HG02610 (cell line): ENCODE results near the gene KLHL34.

Experiments used
- ATAC-seq: cut with Tn5 transposase; IDR thresholded peaks from one replicate; pipeline ENCODE4 v1.9.1; 2021; ENCODE audit warnings: mild to moderate bottlenecking, moderate library complexity; ENCODE audit not compliant: unreplicated experiment

Gene KLHL34

DNA sequence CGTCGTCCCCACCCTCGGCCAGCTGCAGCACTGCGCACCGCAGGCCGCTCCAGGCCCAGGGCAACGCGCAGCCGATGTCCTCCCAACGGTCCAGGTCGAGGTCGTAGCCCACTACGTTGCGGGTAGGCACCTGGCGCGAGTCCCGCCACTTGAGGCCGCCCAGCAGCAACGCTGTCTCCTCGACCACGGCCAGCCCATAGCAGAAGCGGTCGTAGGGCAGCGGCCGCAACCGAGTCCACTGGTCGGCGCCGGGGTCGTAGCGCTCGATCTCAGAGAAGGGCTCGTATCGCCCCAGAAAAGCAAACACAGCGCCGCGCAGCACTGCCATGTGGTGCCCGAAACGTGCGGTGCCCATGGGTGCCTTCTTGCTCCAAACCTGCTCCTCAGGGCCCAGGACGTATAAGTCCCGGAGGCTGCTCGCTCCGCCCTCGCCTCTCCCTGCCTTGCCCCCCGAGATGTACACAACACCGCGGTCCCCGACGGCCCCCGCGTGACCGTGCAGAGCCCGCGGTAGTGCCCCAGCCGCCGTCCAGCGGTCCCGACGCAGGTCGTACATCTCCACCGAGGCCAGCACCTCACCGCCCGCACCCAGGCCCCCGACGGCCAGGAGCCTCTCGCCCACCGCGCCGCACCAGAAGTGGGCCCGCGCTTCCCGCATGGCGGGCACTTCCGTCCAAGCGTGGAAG, 2.1 kb downstream of the KLHL34 start:
- no peak for ATAC-seq

DNA sequence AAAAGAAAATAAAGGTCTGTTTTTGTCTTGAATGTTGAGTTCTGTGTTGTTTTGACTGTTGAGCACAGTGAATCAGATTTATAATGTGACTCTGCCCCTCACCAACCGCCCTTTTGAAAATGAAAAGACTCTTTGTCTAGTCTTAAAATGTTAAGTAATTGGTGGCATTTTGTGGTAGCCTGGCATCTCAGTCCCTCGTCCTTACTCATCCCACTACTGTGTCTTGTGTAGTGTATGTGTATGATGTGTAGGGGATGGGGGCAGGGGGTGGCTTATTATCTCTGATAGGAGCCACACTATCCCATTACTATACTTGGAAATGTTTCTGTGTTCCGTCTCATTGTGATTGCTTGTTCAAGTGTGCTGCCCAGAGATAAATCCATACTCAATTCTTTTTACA, 12.2 kb downstream of the KLHL34 start:
- ATAC-seq: no peak

- ATAC-seq: no peak
These were observed 12.7 kb downstream of the KLHL34 start for GRCh38 chrX:21645431-21645830.

- ATAC-seq: no peak
These were observed 18.4 kb downstream of the KLHL34 start for GRCh38 chrX:21639775-21640174.

- no peak for ATAC-seq
These were observed 19.8 kb downstream of the KLHL34 start for GRCh38 chrX:21638311-21638710.

GRCh38 chrX:21632027-21632426, 26.1 kb downstream of the KLHL34 start:
- no peak for ATAC-seq

GRCh38 chrX:21623778-21624501, 34.2 kb downstream of the KLHL34 start:
- ATAC-seq: no peak

DNA sequence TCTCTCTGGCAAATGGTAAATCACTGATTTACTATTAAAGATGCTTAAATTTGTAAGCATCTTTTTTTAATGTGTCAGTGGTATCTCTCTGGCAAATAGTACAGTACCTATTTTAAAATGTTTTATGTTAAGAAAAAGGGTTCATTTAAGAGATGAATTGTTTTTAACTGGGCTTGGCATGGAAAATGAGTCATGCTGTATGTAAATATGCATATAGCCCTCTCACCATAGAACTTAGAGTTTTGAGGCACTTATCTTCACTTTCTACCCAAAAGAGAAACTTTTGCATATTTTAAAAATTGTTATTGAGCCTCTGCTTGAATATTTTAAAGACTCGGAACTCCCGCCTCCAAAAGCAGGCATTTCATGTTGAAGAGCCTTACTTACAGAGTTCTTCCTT, 37.9 kb downstream of the KLHL34 start:
- ATAC-seq: no peak

GRCh38 chrX:21616386-21616785, 41.7 kb downstream of the KLHL34 start:
- no peak for ATAC-seq

GRCh38 chrX:21612154-21612553, 46.0 kb downstream of the KLHL34 start:
- ATAC-seq: no peak

DNA sequence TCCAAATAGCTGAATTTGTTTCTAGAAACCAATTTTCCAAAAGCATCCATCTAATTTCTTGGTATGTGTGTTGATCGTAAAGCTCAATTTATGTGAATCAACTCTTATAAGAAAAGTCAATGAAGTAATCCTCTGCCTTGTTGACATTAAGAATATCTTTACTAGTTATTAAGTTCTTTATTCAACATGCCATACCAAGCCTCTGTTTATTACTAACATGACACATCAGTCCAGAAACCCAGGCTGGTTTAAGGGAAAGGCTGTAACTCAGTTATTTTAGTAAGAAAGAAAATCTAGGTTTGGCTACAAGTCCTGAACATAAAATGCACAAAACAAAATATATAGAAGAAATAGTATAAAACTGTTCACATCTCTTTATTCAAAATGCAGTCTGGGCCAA, 48.0 kb downstream of the KLHL34 start:
- no peak for ATAC-seq

GRCh38 chrX:21606002-21606401, 52.1 kb downstream of the KLHL34 start:
- no peak for ATAC-seq
